HG02798 (cell line): ENCODE data around the gene SLC35B4.

Source experiments
- ATAC-seq: cut with Tn5 transposase; IDR thresholded peaks from one replicate; pipeline ENCODE4 v1.9.1; 2021; ENCODE audit warnings: mild to moderate bottlenecking; ENCODE audit not compliant: unreplicated experiment, poor library complexity

The SLC35B4 gene

DNA sequence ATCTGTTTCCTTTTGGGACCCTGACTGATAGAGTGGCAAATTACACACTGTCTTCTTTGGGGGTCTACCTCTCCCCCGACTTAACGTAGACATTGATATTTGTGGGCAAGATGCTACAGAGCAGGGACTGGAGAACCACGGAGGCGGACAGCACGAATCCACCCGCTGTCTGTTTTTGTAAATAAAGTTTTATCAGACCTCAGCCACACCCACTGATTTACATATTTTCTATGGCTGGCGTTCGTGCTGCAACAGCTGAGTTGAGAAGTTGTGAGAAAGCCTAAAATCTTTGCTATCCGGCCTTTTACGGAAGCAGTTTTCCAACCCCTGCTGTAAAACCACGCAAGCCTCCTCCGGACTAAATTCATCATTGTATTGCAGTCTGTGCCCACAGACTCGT, 17.2 kb upstream of the SLC35B4 start:
- no peak for ATAC-seq

DNA sequence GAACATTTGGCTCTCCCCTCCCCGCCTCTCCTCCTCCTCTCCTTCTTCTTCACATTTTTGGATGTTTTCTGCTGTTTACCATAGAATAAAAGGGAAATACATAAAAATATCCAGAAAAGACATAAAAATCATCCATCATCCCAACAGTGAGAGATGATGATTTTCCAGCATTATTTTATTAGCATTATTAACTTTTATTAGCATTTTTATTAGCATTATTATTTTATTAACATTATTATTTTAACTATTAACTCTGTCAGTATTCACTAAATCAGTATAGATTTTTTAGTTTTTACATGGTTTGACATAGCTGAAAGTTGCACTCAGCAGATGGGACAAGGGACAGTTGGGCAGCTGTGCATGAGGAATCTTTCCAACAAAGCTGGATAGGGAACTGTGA, 16.2 kb upstream of the SLC35B4 start:
- no peak for ATAC-seq

DNA sequence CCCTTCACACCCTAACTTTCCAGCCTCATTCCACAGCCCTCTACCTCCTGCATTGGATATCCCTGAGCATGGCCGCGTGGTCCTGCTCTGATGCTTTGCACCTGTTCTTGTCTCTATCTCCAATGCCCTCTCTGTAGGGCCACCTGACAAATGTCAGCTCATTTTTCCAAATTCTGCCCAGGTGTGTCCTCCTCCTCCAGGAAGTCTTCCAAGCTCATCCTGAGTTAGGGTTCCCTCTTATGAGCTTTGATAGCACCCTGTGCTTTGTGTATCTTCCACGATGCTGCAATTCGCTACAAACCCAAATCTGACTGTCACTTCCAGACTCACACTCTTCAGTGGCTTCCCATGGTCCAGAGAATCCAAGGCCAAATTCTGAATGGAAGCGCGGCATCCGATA, 14.7 kb upstream of the SLC35B4 start:
- ATAC-seq, result no peak

DNA sequence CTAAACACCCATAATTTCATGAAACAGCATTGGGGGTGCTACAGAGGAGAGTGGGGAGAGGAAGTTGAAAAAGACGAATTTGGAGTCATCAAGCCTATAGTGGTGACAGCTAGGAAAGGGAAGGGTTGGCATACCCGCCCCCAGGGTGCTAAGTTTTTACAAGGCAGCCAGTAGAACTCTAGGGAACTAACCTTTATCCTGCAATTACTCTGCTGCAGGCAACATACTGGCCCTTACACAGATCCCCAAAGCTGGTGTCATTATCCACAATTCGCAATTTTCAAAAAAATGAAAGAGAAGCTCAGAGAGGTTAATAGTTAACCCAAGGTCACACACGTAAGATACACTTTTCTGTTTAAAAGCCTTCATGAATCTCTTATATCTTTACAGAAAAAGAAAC, 14.2 kb upstream of the SLC35B4 start:
- no peak for ATAC-seq

DNA sequence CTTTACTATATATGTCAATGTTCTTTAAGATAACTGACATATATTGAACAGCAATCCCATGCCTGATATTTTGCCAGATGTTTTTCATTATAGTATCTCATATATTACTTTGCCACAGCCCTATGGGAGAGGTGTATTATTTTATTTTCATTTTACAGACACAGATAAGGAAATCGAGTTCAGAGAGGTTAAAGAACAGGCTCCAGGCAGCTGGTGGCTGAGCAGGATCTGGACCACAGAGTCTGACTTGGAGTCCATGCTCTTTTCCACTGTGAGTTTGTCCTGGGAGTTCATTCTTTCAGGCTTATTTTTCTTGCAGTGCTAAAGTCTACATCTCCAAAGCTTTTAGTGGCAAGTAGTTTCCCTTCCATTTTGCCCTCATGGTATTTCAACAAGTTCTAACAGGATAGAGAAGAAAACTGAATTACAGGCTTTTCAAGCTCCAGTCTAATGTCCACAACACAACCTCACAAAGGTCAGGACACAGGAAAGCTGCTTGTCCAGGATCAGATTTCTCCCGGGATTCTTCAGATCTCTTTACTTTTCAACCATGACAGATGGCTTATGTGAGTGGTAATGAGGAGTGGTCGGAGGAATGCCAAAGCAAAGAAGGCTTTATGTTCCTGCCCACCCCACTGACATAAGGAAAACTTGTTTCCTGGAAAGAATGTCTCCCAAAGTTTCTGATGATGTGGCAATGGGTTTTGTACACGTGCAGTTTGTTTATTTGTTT, 13.1 kb upstream of the SLC35B4 start:
- no peak for ATAC-seq

DNA sequence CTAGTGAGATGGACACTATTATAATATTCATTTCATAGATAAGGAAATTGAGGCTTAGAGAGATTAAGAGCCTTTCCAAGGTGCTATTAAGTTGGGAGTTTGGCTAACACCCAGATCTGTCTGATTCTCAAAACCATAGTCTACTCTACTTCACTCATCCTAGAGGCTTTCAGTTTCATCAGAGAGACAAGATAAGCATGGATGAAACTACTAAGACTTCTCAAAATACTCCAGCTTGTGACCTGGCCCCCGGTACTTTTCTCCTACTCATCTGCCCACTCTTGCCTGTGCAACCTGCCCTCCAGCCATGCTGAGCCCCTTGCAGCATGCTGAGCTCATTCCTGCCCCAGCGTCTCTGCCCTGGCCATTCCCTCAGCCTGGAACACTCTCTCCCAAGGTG, 12.2 kb upstream of the SLC35B4 start:
- peak; percentile 52 for ATAC-seq

DNA sequence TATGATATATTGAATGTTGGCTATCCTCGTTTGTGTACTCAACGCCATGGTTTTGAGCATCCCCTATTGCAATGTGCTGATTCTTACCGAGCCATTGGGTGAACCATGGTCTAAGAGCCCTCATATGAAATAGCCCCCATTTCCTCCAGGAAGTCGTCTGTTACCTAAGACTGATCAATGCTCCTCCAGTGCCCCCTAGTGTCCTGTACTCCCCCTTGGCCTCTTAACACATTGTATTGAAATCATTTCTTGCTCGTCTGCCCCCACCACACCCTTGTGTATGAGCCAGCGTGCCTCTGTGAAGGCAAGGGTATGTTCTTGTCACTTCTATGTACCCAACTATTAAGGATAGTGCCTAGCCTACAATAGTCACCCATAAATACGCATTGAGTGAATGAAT, 11.2 kb upstream of the SLC35B4 start:
- ATAC-seq, result peak; percentile 76

DNA sequence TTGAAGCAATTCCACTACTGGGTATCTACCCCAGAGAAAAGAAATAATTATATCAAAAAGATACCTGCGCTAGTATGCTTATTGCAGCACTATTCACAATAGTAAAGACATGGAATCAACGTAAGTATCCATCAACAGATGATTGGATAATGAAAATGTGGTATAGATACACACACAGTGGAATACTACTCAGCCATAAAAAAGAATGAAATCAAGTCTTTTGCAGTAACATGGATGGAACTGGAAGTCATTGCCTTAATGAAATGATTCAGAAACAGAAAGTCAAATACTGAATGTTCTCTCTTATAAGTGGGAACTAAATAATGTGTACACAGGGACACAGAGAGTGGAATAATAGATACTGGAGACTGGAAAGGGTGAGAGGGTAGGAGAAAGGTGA, 7.4 kb upstream of the SLC35B4 start:
- no peak for ATAC-seq

DNA sequence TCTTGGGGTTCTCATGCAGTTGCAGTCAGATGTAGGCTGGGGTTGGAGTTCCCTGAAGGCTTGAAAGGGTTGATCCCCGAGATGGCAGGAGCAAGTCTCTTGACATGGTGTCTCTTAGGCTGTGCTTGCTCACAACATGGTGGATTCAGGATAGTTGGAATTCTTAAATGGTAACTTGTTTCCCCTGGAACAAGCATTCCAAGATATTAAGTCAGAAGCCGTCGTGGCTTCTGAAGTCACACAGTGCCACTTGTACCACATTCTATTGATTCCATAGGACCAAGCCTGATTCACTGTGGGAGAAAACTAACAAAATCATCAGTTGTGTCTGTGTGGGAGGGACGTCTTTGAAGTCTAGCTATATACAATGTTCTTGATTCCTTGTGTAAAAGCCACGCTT, 3.5 kb upstream of the SLC35B4 start:
- no peak for ATAC-seq

DNA sequence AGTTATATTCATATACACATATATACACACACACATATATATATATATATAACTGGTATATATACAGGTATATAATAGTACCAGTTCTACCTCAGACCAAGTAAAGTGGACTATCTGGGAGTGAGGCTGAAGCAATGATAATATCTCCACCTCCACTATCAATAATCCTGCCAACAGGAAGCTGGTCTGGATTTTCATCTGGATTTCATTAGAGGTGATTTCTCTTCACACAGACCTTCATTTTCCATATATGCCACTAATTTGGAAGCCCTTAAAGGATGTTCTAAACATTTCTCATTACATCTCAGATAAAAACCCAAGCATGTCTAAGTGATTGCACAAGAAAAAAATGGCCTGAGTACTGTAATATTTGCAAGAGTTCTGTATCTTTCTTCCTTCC, 1.7 kb upstream of the SLC35B4 start:
- ATAC-seq, result no peak

DNA sequence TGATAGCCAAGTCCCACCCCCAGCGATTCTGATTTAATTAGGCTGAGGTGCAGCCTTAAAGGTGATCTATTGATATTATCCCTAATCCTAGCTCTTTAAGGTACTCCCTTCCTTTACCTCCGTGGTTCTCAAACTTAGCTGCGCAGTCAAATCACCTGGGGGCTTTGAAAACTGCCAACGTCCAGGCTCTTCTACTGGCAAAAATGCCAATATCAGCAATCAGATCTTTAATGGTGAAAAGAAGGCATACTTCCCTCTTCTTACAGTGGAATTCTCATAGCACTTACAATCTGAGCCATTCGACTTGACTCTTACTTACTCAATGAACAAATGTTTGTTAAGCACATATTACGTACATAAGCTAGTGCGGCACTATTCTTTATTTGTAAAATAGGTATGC, 704 bp upstream of the SLC35B4 start:
- ATAC-seq, result no peak

DNA sequence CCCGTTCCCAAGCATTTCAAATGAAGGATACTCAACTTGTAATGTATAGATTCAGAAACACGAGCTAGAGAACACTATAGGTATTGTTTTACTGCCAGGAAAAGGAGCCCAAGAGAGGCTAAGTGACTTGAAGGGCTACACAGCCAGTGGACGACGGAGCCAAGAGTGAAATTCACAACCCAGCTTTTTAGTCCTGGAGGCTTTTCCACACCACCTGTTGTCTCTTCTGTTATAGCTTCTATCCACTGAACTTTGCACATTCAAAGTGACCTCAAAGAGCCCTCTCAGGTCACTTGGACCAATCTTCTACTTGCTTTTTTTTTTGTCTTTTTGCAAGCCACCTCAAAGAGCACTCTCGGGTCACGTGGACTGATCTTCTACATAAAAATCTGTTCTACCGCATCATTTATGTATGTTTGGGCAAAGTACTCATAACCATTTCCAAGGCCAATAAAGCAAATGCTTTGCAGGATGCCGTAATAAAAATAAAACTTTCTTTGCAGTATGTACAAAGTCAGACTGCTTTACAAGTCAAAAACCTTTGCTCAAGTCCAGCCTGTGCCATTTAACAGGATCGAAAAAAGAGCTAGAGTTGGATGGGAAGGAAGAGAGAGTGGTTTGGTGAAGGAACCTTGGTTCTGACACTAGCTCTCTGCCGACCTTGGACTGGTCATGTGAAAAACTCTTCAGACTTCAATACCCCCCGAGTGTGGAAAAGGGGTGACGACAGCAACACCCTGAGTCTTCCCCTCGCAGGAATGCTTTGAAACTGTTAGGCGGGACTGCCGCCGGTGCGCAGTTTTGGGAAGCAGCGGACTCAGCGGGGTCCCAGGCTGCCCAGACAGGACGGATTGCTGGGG, 821 bp downstream of the SLC35B4 start:
- no peak for ATAC-seq

DNA sequence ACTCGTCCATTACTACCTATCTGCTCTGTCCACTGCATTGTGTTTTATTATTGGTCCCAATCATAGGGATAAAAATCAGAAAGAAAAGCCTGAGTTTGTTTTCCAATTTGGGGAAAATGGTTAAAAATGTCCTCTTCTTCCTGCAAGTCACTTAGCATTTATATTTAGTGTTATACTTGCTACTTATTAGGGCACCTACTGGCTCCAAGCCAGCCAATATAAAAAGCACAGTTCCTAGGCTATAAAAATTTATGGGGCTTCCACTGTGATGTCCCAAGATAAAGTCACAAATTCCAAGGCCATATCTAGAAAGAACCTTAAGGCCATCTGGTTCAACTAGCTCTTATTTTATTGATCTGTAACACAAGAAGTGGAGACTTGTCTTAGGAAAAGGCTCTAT, 3.2 kb downstream of the SLC35B4 start:
- no peak for ATAC-seq

DNA sequence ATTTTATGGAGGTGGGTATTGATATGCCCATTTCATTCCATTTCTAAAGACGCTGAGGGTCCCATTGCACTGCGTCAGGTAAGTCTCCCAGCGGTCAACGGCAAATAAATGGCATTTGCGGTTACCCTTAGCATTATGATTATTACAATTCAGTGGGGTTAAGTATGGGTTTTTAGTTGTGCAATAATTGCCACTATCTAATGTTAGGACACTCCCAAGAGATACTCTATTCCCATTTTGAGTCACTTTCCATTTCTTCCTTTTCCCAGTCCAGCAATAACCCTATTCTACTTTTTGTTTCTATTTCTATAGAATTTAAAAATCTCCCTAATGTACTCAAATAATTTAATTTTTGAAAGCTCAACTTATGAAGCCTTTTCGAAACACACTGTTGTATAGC, 4.0 kb downstream of the SLC35B4 start:
- no peak for ATAC-seq

DNA sequence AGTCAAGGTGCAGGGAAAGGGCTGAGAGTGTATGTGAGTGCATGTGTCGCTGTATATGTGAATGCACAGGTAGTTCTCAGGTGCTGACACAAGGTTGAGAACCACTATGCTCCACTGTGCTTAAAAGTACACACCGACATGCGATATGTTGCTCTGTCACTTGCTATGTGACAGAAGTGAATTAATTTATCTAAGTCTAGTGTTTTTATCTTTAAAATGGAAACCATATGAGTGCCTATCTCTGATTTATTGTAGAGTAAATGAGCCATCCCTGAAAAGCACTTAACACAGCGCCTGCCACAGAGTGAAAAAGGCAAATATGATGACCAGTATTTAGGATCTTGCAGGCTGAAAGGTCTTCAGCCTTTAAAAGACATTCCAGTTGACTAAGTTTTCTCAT, 4.9 kb downstream of the SLC35B4 start:
- ATAC-seq, result no peak

DNA sequence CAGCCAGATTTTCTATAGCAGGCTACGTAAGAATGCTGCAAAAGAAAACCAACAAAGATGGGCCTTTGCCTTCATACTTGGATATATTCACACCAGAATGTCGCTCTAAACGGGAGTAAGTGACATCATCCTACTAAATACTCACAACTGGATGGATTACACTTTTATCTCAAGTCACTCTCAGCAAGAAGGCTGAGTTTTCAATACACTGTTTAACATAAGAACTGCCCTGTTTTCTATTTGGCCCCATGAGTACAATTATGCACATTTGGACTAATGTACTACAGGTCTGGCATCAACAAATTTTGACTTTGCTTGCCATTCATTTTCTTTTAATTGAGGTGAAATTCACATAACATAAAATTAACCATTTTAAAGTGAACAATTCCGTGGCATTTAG, 8.2 kb downstream of the SLC35B4 start:
- ATAC-seq, result no peak

DNA sequence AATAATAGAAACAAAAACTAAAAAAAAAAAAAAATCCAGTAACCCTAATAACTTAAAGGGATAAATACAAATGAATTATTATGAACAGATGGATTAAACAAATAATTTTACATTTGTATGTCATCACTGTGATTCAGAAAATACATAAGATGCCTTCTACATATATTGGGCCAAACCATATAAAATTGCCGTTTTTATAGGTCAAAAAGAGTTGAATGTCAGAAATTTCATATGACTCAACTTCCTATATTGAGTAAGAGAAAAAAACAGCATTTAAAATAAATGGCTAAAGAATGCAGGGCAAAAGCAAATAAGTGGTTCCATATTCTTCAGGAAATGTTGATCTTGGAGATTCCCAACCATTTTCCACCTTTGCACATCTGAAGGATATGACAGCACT, 9.4 kb downstream of the SLC35B4 start:
- no peak for ATAC-seq

DNA sequence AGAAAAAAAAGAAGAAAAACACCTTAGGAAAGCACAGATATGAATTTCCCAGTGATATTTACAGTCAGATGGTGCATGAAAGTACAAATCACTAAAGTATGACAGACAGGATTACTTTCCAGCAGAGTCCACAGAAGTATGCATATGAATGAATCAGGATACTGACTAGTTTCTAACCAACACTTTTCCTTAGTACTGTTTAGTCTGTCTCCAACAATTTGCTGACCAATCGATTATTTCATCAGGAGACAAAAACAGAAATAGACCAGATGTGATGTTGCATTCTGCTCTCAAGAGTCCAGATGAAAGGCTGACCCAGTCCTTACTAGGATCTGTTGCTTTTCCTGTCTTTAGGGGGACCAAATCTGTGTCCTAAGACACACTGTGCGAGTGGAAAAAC, 14.6 kb downstream of the SLC35B4 start:
- no peak for ATAC-seq

DNA sequence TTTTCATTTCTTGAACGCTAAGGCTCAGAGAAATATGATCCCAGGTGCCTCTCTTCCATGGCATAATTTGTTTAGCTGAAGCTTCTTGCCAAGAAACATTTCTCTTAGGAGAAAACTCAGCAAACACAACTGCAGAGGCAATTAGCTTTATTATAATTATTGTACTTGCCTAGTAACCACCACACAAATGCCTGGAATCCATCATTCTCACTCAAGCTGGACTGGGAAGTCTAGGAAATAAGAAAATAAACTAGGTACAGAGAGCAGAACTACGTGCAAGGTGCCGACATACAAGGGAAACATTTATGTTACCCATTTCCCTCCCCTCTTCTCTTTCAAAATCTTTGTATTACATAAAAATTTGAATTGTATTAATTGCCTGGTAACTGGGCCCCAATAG, 15.1 kb downstream of the SLC35B4 start:
- no peak for ATAC-seq

DNA sequence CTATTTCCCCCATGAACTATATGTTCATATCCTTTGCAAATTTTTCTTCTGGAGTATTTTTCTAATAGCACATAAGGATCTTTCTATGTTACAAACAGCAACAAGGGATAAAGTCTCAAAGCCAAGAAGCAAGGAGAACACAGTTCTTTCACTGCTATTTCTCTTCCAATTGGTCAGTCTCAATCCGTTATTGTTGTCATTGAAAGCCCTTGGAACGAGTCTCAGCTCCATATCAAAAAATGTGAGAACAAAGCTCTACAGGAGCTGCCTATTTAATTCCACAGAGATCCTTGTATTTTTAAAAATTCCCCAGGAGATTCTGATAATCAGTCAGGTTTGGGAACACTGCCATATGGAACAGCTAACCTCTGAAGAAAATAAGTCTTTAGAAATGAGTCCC, 15.7 kb downstream of the SLC35B4 start:
- no peak for ATAC-seq

DNA sequence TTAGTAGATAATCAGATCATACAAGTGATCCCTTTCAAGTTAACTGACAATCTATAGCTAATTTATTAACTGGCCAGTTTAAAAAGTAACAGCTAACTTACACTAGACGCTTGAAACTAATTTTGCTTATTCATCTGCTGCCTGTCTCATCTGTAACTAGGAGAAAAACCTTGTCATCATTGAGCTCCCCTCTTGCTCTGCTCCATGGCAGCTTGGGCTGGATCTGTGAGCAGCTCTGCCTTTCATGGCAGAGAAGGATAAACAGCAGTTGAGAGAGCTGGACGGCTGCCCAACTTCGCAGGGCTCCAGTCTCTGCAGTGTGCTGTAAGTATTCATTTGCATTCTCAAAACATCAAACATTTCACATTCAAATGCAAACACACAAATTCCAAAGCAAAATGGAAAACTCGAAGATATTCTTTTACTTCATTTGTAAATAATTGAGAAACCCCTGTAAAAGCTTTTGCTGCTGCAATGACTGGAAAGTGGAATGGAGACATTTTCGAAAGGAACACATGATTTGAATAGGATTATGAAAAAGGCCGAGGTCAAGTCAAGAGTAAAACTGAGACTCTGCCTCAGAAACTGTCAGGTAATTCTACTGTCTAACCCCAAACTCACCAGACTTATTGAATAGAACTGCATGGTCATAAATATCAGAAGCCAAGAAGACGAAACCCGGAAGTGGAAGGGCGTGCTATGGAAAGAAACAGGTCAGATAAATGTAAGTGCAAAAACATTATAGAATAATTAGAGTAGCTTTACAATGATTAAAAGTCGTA, 17.6 kb downstream of the SLC35B4 start:
- ATAC-seq, result no peak
